RPMI7951 (cell line): ENCODE data around the gene GMEB2. TPM values are rescaled to one million over a fixed set of nuclear protein-coding genes. Genes with fewer than 3 reads are reported as not detected.
A peak's percentile ranks its signal among the peaks of the same experiment; 100 is the strongest.
"Not testable (repeated sequence)": the region's sequence is repeated elsewhere in the genome, so short reads cannot be mapped to it uniquely, and the experiment has no call there.

ENCODE experiments used
- DNase-seq: peaks from one replicate; pipeline ENCODE4 v3.0.0-alpha.2; 2012; ENCODE audit warnings: low read depth
- total RNA-seq: library from RNA; depleted of rRNA; stranded (reverse); fragments of >200 nt; shearing (Covaris generic); gene quantifications from 2 replicates; pipeline ENCODE4 v1.2.3, GENCODE V29; 2014; rRNA removed

Gene GMEB2, protein sequence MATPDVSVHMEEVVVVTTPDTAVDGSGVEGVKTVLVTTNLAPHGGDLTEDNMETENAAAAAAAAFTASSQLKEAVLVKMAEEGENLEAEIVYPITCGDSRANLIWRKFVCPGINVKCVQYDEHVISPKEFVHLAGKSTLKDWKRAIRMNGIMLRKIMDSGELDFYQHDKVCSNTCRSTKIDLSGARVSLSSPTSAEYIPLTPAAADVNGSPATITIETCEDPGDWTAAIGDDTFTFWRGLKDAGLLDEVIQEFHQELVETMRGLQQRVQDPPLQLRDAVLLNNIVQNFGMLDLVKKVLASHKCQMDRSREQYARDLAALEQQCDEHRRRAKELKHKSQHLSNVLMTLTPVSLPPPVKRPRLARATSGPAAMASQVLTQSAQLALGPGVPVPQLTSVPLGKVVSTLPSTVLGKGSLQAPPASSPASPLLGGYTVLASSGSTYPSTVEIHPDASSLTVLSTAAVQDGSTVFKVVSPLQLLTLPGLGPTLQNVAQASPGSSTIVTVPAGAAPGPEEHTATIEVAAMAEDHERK
- total RNA-seq = 7.6 and 10.0 TPM in 2 replicates

DNA sequence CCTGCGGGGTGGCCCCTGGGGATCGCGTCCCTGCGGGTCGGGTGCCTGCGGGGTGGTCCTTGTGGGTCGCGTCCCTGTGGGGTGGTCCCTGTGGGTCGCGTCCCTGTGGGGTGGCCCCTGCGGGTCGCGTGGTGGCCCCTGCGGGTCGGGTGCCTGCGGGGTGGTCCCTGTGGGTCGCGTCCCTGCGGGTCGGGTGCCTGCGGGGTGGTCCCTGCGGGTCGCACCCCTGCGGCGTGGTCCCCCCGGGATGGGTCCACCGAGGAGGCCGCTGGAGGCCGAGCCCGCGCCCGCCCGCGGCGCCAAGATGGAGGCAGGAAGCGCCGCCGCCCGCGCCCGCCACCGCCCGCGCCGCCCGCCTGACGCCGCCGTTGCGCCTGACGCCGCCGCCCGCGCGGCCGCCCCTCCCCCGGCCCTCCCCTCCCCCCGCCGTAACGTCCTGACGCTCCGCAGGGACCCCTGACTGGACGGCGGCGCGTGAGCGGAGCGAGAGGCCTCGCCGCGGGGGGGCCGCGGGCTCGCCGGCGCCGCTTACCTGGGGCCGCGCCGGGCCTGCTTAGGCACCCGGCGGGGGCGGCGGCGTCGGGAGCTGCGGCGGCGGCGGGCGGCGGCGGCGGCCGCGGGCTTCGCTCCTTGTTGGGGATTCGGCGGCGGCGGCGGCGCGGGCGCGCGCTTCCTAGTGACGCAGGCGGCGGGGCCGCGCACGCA is at the start of gene GMEB2:
TSS of gene GMEB2 (minus strand) at position 678 of the 705 bp plus-strand sequence. CDS start 7,704 bp downstream, outside the sequence.
- peak; percentile 81 for DNase-seq

DNA sequence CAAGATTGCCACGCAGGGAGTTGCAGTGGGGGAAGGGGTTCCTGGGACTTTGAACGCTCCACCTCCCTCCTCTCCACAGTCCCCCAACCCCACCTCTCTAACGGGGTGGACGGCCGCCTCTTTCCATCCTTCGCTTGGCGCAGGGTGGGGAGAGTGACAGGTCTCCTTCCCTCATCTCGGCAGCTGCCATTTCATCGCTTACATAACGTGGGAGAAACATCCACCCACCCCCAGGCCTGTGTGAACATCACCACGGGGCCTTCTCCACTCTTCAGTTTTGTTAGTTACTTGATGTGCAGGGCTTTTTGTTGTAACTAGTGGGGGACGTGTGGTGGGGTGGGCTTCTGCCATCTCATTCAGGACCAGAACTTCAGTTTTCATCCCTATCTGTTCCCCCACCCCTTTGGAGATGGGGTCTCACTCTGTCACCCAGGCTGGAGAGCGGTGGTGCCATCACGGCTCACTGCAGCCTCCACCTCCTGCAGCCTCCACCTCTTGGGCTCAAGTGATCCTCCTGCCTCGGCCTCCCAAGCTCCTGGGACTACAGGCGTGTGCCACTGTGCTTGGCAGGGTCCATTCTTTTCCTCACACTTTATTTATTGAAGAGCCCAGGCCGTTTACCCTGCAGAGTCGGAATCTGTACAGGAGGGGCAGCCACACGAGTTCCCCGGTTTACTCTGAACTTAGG is 48.9 kb upstream of the GMEB2 start:
- no peak for DNase-seq

DNA sequence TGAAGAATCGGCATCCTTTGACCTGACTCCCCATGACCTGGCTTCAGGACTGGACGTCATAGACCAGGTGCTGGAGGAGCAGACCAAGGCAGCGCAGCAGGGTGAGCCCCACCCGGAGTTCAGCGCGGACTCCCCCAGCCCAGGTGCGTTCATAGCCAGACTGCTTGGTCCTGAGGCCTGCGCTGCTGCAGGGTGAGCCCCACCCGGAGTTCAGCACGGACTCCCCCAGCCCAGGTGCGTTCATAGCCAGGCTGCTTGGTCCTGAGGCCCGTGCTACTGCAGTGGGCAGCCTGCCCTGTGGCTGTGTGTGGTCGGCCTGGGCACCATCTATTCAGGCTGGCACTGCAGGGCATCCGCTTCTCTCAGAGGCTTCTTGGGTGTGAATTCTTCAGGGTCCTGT is 47.0 kb upstream of the GMEB2 start:
- no peak for DNase-seq

DNA sequence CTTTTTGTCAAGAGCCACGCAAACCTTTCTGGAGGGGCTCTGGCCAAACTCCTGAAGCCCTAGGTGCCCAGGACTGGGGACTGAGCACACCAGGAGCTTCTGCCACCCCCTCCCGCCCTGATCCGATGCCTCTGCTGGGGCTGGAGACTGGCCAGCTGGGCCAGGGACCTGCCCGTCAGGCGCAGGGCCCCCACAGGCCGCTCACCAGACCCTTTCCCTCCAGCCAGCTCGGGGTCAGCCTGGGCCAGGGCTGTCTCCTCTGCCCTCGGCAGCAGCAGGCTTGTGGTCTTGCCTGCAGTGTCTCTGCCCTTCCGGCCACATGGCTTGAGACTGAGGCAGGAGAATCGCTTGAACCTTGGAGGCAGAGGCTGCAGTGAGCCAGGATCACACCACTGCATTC is 45.8 kb upstream of the GMEB2 start:
- DNase-seq = no peak

DNA sequence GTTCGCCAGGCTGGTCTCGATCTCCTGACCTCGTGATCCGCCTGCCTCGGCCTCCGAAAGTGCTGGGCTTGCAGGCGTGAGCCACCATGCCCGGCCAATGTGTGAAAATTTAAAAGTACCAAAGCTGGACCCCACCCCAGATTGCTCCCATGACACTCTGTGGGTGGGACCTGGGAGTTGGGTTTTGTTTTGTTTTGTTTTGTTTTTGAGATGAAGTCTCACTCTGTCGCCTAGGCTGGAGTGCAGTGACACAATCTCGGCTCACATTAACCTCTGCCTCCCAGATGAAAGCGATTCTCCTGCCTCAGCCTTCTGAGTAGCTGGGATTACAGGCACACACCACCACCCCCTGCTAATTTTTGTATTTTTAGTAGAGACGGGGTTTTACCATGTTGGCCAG is 44.8 kb upstream of the GMEB2 start:
- not testable (repeated sequence) for DNase-seq

DNA sequence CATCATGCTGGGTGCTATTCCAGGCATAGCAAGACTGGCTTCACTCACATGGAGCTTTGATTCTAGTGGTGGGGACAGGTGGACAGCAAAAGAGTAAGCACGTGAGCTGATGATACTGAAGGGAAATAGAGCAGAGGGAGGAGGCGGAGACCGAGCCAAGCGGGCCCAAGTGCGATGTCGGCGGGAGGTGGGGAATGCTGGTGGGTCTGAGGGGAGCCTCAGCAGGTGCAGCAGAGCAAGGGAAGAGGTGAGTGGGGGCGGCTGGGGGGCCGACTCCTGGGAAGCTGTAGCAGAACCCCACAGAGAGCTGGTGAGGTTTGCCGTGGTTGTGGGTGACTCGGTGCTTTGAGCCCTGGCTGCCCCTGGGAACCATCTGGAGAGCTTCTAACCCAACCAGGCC is 41.5 kb upstream of the GMEB2 start:
- no peak for DNase-seq

DNA sequence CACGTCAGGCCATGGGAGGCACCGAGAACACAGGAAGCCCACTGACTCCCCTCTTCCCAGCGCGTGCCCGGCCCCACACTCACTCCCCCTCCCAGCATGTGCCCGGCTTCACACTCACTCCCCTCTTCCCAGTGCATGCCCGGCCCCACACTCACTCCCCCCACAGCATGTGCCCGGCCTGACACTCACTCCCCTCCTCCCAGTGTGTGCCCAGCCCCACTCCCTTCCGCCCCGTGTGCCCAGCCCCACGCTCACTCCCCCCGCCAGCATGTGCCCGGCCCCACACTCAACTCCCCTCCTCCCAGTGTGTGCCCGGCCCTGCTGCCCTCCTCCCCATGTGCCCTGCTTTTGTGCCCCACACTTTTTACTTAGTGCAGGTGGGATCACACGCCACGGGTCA is 41.0 kb upstream of the GMEB2 start:
- DNase-seq = no peak

DNA sequence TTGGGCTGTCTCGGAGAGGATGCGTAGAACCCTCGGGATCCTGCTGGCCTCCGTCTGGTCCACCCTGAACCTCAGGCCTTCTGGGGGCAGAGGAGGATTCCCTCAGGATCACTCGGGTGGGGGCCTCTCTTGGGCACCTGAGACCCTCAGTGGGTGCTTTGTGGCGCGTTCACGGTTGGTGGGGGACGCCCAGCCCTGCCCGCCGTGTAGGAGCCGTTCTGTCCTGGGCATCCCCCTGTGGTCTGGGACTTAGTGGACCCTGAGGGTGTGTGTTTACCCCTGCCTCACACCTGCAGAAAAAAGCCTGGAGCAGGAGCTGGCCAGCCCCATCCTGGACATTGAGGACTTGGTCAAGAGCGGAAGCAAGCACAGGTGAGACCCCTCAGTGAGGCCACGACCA is 38.8 kb upstream of the GMEB2 start:
- DNase-seq = no peak

DNA sequence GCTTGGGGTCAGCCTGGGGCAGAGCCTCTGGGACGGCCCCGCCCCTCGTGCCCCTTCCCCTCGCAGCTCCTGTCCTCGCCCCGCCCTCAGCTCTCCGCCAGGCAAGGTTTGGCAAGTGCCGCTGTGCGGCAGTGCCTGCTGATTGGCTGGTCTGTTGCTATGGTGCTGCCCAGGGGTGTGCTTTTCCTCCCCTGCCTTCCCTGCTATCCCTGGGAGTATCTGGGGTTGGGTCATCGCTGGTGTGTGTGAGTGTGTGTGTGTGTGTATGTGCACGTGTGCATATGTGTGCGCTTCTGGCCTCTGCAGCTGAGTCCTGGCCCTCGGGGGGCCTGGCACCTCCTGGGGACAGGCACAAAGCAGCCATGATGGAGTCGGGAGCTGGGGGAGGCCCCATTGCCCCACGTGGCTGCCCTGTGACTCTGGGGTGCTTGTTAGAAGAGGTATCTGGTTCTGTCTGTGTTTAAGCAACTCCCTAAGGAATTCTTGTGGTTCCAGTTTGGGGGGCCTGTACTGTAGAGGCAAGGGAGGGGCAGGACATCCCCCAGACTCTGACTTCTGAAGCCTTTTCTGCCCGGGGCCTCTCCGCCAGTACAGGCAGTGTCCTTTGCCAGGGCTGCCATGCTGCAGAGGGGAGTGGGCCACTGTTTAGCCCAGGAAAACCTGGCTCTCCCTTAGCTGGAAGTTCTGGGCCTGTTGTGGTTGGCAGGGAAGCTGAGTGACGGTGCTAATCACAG is 38.1 kb upstream of the GMEB2 start:
- no peak for DNase-seq

DNA sequence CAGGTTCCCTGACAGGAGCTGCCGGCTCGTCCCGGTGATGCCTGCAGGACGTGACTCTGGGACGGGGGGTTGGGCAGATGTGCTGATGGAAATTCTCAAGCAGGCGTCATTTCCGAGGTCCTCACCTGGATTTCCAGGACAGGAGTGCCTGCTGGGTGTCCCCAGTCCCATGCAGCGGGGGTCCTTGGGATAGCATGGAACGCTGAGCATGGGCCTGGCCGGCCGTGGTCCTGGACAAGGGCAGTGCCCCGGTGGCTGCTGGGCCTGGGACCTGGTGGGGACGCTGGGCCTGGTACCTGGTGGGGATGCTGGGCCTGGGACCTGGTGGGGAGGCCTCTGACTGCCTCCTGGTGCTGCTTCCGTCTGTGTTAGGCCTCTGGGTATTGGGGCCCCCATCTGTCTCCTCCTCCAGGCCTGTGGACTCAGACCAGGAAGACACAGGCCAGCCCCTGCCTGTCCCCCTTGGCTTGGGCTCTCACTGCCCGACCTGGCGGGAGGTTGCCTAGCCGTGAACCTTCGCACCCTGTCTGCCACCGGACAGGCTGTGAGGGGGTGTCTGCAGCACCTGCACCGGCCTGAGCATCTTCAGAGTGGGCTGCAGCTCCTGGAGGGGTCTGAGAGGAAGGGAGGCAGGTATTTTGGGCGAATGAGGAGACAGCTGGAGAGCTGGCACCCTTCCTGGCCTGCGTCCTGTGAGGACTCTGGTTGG is 37.4 kb upstream of the GMEB2 start:
- DNase-seq = no peak

DNA sequence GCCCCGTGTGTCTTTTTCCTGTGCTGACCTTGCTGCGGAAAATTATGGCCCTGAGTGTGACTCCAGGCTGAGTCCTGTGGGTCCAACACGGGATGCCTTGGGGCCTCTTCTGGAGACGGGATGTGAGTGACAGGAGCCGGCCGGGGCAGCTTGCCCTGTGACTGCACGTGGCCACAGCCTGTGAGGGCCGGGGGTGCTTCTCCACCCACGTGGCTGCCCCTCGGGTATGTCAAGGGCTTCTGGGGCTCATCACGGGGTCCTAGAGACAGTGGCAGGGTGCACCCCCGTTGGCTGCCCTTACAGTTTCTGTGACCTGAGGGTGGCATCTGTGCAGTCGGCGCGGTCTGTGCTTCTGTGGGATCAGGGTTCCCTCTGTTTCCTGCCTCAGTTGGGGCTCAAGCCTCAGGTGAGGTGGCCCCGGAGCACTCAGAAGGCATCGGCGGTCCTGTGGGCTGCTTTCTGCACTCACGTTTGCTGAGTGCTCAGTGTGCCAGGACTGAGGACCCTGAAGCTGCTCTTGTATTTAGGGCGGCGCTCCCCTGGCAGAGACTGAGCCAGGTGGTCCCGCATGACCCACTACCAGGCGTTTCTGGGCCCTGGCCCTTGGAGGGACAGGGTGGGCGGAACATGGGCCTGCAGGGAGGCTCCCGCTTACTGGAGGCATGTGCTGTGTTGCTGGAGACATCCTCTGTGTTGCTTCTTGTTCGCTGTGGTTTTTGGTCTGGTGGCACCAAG is 36.6 kb upstream of the GMEB2 start:
- no peak for DNase-seq

DNA sequence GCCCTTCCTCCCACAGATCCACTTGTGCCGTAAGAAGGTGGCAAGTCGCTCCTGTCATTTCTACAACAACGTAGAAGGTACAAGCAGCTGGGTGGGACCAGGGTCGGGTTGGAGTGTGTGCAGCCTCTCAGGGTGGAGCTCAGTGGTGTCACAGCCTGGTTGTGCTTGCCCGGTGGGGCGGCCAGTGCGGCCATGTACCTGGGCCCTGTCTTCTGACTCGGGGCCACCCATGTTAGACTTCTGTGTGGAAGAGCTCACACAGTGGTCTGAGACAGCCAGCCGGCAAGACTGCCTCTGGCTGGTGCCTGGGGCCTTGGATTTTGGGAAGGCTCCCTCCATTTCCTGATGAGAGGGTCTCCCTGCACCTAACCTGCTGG is 35.9 kb upstream of the GMEB2 start:
- no peak for DNase-seq

DNA sequence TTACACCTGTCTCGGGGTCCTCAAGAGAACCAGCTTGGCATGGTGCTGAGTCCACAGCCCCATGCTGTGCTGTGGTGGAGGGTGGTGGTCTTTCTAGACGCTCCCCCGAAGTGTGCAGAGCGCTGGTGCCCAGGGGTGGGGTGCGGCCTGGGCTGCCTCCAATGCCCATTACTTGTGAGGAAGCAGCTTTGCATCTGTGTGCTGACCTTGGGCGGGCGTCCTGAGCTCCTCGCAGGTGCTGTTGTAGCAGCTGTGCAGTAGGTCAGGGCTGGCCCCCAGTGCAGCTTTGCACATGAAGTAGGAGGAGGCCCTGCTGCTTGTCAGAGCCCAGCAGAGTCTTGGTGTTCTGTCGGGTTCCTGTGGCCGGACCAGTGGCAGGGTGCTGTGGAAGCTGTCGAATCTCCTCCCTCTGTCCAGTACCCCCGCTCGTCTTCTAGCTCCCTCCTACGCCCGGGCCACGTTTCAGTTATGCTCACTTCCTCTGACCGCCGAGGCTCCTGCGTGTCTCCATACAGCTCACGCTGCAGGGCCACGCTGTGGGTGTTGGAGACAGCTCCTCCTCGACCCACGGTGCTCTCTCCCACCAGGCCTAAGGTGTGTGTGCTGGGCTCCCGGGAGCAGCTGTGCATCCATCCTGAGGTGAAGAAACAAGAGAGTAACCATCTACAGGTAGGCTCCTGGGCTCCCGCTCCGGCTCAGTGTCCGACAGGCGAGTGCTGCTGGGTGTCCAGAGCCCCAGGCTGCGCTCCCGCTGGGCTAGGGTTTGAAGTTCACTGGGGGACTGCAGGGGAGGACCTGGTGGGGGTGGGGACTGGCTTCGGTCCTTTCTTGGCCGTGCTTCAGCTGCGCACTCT is 35.3 kb upstream of the GMEB2 start:
- DNase-seq = no peak

DNA sequence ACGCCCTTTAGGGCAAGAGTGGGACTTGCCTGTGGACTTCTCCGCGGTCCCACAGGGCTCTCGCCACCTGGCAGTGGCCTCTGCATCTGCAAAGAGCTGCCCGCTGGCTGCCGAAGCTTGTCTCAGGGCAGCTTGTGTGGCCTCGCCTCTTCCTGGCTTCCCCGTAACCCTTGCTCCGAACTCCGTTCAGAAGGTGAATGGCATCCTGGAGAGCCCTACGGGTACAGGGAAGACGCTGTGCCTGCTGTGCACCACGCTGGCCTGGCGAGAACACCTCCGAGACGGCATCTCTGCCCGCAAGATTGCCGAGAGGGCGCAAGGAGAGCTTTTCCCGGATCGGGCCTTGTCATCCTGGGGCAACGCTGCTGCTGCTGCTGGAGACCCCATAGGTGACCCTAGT is 34.2 kb upstream of the GMEB2 start:
- DNase-seq = no peak

DNA sequence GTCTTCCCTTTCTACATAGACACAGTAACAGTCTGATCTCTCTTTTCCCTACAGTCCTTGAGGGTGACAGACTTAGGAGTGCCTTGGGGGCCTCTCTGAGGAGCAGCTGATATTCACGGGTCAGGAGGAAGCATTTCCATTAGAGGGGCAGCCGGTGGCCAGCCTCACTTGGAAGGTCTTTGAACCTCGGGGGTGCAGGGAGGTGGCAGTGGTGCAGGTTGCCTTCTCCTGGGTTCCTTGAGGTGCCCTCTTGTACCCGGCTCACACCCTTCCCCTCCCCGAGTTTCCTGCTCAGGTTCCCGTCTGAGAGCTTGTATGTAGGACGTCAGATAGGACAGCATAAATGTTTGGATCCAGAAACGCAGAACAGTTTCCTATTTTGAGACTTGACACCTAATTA is 33.7 kb upstream of the GMEB2 start:
- DNase-seq = no peak

DNA sequence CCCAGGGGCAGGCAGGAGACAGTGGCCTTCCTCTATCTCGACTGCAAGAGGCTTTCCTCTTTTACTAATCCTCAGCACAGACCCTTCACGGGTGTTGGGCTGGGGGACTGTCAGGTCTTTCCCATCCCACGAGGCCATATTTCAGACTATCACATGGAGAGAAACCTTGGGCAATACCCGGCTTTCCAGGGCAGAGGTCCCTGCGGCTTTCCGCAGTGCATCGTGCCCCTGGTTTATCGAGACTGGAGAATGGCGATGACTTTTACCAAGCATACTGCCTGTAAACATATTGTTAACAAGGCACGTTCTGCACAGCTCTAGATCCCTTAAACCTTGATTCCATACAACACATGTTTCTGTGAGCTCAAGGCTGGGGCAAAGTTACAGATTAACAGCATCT is 33.3 kb upstream of the GMEB2 start:
- DNase-seq = not testable (repeated sequence)

DNA sequence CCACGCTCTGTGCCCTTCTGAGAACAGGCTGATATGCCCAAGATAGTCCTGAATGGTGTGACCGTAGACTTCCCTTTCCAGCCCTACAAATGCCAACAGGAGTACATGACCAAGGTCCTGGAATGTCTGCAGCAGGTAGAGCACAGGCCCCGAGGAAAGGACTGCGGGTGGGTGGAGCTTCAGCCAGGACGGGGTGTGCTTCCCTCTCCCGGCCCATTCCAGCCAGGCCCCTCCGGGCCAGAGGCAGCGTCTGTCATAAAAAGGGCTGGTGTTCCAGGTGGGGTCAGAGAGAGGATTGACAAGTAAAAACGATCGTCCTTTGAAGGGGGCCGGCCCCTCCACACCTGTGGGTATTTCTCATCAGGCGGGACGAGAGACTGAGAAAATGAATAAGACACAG is 32.5 kb upstream of the GMEB2 start:
- DNase-seq = no peak

DNA sequence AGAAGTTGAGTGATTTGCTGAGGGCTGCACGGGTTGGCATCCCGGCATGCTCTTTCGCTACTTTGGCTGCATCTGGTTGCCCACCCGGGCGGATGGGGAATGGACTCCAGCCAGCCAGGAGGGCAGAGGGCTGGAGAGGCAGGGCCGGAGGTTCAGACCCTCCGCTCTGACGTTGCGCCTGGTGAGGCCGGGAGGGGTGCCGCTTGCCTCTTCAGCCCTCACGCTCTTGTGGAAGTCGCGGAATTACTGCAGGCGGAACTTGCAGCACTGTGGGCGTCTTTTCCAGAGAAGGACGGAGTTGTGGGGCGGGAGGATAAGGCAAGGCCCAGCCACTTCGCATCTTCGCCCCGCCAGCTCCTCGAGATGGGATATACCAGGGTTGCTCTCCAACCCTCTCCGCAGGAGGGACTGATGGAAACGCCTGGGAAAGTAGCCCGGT is 31.9 kb upstream of the GMEB2 start:
- DNase-seq = peak; percentile 55
